ENCODE measurements around the gene NCOA7. TPM values are rescaled to one million over a fixed set of nuclear protein-coding genes. Genes with fewer than 3 reads are reported as not detected.

Gene NCOA7
- total RNA-seq, 1 experiment from 2014 or later = 13.8 TPM

DNA sequence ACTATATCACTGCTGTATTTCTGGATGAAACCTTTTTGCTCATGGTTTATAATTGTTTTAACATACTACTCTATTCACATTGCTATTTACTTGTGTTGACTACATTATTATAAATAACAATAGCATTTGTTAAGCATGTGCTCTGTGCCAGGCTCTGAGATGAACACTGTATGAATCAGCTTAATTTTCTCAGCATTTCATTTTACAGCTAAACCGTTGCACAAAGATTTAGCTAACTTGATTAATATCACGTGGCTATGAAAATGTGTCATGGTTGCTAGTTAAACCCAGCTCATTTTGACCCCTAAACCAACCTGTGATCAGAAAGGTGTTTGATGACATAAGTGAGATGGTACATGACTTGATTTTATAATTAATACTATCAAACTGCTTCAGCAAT is 77.5 kb downstream of the NCOA7 start:
- RAD21 ChIA-PET (ENCODE audit: low non-redundant PET in 1 of 2, low total read pairs in 2 of 2, uncharacterized antibody in 2 of 2, unreplicated experiment in 2 of 2) = interaction anchor here in 1 of 2 experiments (0.6 kb wide), 1 partner anchor 89 kb away, joined by 3 read pairs; no protein-coding TSS in a partner anchor
- H3K4me1 ChIP-seq (ENCODE audit: control insufficient read depth in 1 of 2, insufficient read depth in 2 of 2, low read length in 2 of 2) = peaks cover 15 to 24% of the 10 kb centered on the region in 2 experiments
- H3K27me3 ChIP-seq (ENCODE audit: insufficient read depth, low read length) = no peaks in the 10 kb centered on the region
- H3K27ac ChIP-seq (ENCODE audit: low read depth, low read length) = no peak overlapping the region
- intact Hi-C loops (cut with micrococcal nuclease) = no loop called here
- H3K9ac ChIP-seq (ENCODE audit: low read length) = no peak overlapping the region
- no peaks in the 10 kb centered on the region for H3K9me3 ChIP-seq (ENCODE audit: control insufficient read depth in 1 of 2, insufficient read depth in 1 of 2, low read depth in 1 of 2, low read length in 2 of 2)
- DNase-seq (ENCODE audit: low read depth, low spot score) = no peak
- H2AFZ ChIP-seq (ENCODE audit: low read depth, low read length, poor library complexity, severe bottlenecking) = no peak overlapping the region
- TF ChIP-seq, protein P1, sequence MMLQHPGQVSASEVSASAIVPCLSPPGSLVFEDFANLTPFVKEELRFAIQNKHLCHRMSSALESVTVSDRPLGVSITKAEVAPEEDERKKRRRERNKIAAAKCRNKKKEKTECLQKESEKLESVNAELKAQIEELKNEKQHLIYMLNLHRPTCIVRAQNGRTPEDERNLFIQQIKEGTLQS (IDR thresholded peaks at IDR 0.05) = no peak
- no peak for TF ChIP-seq ZFX (IDR thresholded peaks at IDR 0.05)
- no peak for TF ChIP-seq CBX3 (IDR thresholded peaks at IDR 0.05; ENCODE audit: low read depth)
- TF ChIP-seq, protein P2, sequence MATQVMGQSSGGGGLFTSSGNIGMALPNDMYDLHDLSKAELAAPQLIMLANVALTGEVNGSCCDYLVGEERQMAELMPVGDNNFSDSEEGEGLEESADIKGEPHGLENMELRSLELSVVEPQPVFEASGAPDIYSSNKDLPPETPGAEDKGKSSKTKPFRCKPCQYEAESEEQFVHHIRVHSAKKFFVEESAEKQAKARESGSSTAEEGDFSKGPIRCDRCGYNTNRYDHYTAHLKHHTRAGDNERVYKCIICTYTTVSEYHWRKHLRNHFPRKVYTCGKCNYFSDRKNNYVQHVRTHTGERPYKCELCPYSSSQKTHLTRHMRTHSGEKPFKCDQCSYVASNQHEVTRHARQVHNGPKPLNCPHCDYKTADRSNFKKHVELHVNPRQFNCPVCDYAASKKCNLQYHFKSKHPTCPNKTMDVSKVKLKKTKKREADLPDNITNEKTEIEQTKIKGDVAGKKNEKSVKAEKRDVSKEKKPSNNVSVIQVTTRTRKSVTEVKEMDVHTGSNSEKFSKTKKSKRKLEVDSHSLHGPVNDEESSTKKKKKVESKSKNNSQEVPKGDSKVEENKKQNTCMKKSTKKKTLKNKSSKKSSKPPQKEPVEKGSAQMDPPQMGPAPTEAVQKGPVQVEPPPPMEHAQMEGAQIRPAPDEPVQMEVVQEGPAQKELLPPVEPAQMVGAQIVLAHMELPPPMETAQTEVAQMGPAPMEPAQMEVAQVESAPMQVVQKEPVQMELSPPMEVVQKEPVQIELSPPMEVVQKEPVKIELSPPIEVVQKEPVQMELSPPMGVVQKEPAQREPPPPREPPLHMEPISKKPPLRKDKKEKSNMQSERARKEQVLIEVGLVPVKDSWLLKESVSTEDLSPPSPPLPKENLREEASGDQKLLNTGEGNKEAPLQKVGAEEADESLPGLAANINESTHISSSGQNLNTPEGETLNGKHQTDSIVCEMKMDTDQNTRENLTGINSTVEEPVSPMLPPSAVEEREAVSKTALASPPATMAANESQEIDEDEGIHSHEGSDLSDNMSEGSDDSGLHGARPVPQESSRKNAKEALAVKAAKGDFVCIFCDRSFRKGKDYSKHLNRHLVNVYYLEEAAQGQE (IDR thresholded peaks at IDR 0.05; ENCODE audit: low read depth) = no peak
- TF ChIP-seq, protein P3, sequence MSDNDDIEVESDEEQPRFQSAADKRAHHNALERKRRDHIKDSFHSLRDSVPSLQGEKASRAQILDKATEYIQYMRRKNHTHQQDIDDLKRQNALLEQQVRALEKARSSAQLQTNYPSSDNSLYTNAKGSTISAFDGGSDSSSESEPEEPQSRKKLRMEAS (IDR thresholded peaks at IDR 0.05) = no peak
- TF ChIP-seq POLR2AphosphoS5 (IDR thresholded peaks at IDR 0.05; ENCODE audit: low read depth, low read length) = no peak
- TF ChIP-seq EZH2phosphoT487 (IDR thresholded peaks at IDR 0.05; ENCODE audit: borderline replicate concordance) = no peak
- no peak for TF ChIP-seq SRF (IDR thresholded peaks at IDR 0.05; ENCODE audit: low read depth)
- TF ChIP-seq, protein P4, sequence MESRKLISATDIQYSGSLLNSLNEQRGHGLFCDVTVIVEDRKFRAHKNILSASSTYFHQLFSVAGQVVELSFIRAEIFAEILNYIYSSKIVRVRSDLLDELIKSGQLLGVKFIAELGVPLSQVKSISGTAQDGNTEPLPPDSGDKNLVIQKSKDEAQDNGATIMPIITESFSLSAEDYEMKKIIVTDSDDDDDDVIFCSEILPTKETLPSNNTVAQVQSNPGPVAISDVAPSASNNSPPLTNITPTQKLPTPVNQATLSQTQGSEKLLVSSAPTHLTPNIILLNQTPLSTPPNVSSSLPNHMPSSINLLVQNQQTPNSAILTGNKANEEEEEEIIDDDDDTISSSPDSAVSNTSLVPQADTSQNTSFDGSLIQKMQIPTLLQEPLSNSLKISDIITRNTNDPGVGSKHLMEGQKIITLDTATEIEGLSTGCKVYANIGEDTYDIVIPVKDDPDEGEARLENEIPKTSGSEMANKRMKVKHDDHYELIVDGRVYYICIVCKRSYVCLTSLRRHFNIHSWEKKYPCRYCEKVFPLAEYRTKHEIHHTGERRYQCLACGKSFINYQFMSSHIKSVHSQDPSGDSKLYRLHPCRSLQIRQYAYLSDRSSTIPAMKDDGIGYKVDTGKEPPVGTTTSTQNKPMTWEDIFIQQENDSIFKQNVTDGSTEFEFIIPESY (IDR thresholded peaks at IDR 0.05; ENCODE audit: extremely low read depth, insufficient replicate concordance, low read length) = no peak
- TF ChIP-seq SP1 (IDR thresholded peaks at IDR 0.05; ENCODE audit: low read depth) = no peak
- TF ChIP-seq YY1 (IDR thresholded peaks at IDR 0.05; ENCODE audit: extremely low read depth, insufficient replicate concordance, low read depth, low read length) = no peak
- TF ChIP-seq, protein P5, sequence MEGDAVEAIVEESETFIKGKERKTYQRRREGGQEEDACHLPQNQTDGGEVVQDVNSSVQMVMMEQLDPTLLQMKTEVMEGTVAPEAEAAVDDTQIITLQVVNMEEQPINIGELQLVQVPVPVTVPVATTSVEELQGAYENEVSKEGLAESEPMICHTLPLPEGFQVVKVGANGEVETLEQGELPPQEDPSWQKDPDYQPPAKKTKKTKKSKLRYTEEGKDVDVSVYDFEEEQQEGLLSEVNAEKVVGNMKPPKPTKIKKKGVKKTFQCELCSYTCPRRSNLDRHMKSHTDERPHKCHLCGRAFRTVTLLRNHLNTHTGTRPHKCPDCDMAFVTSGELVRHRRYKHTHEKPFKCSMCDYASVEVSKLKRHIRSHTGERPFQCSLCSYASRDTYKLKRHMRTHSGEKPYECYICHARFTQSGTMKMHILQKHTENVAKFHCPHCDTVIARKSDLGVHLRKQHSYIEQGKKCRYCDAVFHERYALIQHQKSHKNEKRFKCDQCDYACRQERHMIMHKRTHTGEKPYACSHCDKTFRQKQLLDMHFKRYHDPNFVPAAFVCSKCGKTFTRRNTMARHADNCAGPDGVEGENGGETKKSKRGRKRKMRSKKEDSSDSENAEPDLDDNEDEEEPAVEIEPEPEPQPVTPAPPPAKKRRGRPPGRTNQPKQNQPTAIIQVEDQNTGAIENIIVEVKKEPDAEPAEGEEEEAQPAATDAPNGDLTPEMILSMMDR (IDR thresholded peaks at IDR 0.05 in 2 of 3, conservative IDR thresholded peaks at IDR 0.05 in 1 of 3; ENCODE audit: borderline replicate concordance in 1 of 3, insufficient read depth in 1 of 3, low read depth in 2 of 3, low read length in 2 of 3) = no peak
- no peak for TF ChIP-seq ELF1 (IDR thresholded peaks at IDR 0.05; ENCODE audit: borderline replicate concordance, low read depth)
- TF ChIP-seq RAD21 (IDR thresholded peaks at IDR 0.05; ENCODE audit: low read depth) = no peak
- TF ChIP-seq JUND (IDR thresholded peaks at IDR 0.05) = no peak
- TF ChIP-seq ZNF274 (IDR thresholded peaks at IDR 0.05; ENCODE audit: low read depth, low read length) = no peak
- no peak for TF ChIP-seq CEBPB (IDR thresholded peaks at IDR 0.05; ENCODE audit: low read depth)
- no peak for TF ChIP-seq EGR1 (IDR thresholded peaks at IDR 0.05; ENCODE audit: low read depth)
- CTCF ChIA-PET = interaction anchor here (0.6 to 1.4 kb wide), 5 partner anchors 10 to 88 kb away, joined by 3 to 5 read pairs (median 4); partner anchors contain the start of gene HINT3
- POLR2A ChIA-PET = interaction anchor here (1.1 kb wide), 1 partner anchor 9 kb away, joined by 3 read pairs; no protein-coding TSS in a partner anchor
- H3K79me2 ChIP-seq (ENCODE audit: insufficient read depth, low read length) = no peaks in the 10 kb centered on the region
- H3K4me2 ChIP-seq (ENCODE audit: low read length) = peak overlapping the region; percentile 47; the same call in 1 of the 2 replicates
- BruUV-seq (replicated peaks) = no TSS peak
- H3K4me3 ChIP-seq (replicated peaks in 1 of 2; ENCODE audit: low read depth in 1 of 2, low read length in 2 of 2) = no peak overlapping the region
- no peak for ATAC-seq
- no peaks in the 10 kb centered on the region for H3K9me2 ChIP-seq (ENCODE audit: insufficient read depth)
- H3K36me3 ChIP-seq (ENCODE audit: control insufficient read depth in 1 of 2, insufficient read depth in 2 of 2, low read length in 2 of 2) = no peaks in the 10 kb centered on the region
- no peaks in the 10 kb centered on the region for H4K20me1 ChIP-seq (ENCODE audit: insufficient read depth)
